Ovary (tissue), 3 donors: ENCODE data around the gene HCN2.

ENCODE experiments used
- EP300 ChIP-seq: sonication (generic); formaldehyde crosslinking; IDR thresholded peaks from one replicate; pipeline ENCODE4 v1.6.1; 2017; ENCODE audit warnings: antibody characterized with exemption
- POLR2A ChIP-seq: fragments of 450-650 bp; IDR thresholded peaks from one replicate; pipeline ENCODE4 v1.6.1; 2017; ENCODE audit warnings: antibody characterized with exemption, mild to moderate bottlenecking, moderate library complexity
- TF ChIP-seq, protein P1 (sequence below), 3 donors: fragments of 450-650 bp in 2 of 3; fragments of 200-600 bp in 1 of 3; IDR thresholded peaks; one replicate each; pipeline versions ENCODE4 v1.5.1 to v1.8.0; 2016 to 2022; ENCODE audit warnings: antibody characterized with exemption in 3 of 3, mild to moderate bottlenecking in 1 of 3
- donor health status: DM: no; HTN: no; CAD: no.

GRCh38 chr19:651991-652390, 62.3 kb downstream of the HCN2 start:
- TF ChIP-seq, protein P1, sequence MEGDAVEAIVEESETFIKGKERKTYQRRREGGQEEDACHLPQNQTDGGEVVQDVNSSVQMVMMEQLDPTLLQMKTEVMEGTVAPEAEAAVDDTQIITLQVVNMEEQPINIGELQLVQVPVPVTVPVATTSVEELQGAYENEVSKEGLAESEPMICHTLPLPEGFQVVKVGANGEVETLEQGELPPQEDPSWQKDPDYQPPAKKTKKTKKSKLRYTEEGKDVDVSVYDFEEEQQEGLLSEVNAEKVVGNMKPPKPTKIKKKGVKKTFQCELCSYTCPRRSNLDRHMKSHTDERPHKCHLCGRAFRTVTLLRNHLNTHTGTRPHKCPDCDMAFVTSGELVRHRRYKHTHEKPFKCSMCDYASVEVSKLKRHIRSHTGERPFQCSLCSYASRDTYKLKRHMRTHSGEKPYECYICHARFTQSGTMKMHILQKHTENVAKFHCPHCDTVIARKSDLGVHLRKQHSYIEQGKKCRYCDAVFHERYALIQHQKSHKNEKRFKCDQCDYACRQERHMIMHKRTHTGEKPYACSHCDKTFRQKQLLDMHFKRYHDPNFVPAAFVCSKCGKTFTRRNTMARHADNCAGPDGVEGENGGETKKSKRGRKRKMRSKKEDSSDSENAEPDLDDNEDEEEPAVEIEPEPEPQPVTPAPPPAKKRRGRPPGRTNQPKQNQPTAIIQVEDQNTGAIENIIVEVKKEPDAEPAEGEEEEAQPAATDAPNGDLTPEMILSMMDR (IDR thresholded peaks at IDR 0.05): no peak
- TF ChIP-seq POLR2A: no peak
- no peak for TF ChIP-seq EP300
